Dermis microvascular lymphatic vessel endothelial cell (primary cell): ENCODE results near the gene CHD6. TPM values are rescaled to one million over a fixed set of nuclear protein-coding genes. Genes with fewer than 3 reads are reported as not detected.

Experiments used
- DNase-seq, 2 donors: peaks; one replicate each; pipeline versions ENCODE4 v3.0.0 to v3.0.0-alpha.2; 2010; ENCODE audit warnings: low read depth in 2 of 2
- total RNA-seq: library from RNA; depleted of rRNA; stranded (reverse); fragments of >200 nt; gene quantifications from 2 replicates; pipeline ENCODE4 v1.2.1, GENCODE V29; 2014

CHD6 gene
- total RNA-seq, 1 donor from 2014 or later: 15.7 TPM

GRCh38 chr20:41470362-41471095 is 147.6 kb downstream of the CHD6 start:
- no peak for DNase-seq

GRCh38 chr20:41469868-41470267 is 148.3 kb downstream of the CHD6 start:
- no peak for DNase-seq

- no peak for DNase-seq
Measured at GRCh38 chr20:41468994-41469600, 149.1 kb downstream of the CHD6 start.

- no peak for DNase-seq
Measured at GRCh38 chr20:41467690-41468089, 150.5 kb downstream of the CHD6 start.

- no peak for DNase-seq
Measured at GRCh38 chr20:41467220-41467619, 151.0 kb downstream of the CHD6 start.

- DNase-seq: no peak
Measured at GRCh38 chr20:41463567-41463966, 154.6 kb downstream of the CHD6 start.

GRCh38 chr20:41462372-41463161 is 155.6 kb downstream of the CHD6 start:
- no peak for DNase-seq

- no peak for DNase-seq
Measured at GRCh38 chr20:41458761-41459160, 159.4 kb downstream of the CHD6 start.

- DNase-seq: no peak
Measured at GRCh38 chr20:41457173-41457857, 160.9 kb downstream of the CHD6 start.

GRCh38 chr20:41456351-41456750 is 161.8 kb downstream of the CHD6 start:
- no peak for DNase-seq

- no peak for DNase-seq
Measured at GRCh38 chr20:41454250-41454649, 163.9 kb downstream of the CHD6 start.

GRCh38 chr20:41453010-41453950 is 164.9 kb downstream of the CHD6 start:
- DNase-seq: no peak

- no peak for DNase-seq
Measured at GRCh38 chr20:41452226-41452625, 166.0 kb downstream of the CHD6 start.

- DNase-seq: no peak
Measured at GRCh38 chr20:41447006-41447405, 171.2 kb downstream of the CHD6 start.

- DNase-seq: no peak
Measured at GRCh38 chr20:41446456-41446855, 171.7 kb downstream of the CHD6 start.

- no peak for DNase-seq
Measured at GRCh38 chr20:41444821-41445220, 173.4 kb downstream of the CHD6 start.

GRCh38 chr20:41443691-41444090 is 174.5 kb downstream of the CHD6 start:
- no peak for DNase-seq

GRCh38 chr20:41440882-41441281 is 177.3 kb downstream of the CHD6 start:
- DNase-seq: no peak

- no peak for DNase-seq
Measured at GRCh38 chr20:41437836-41438235, 180.3 kb downstream of the CHD6 start.

- DNase-seq: no peak
Measured at GRCh38 chr20:41436679-41437078, 181.5 kb downstream of the CHD6 start.

- DNase-seq: no peak
Measured at GRCh38 chr20:41433203-41433602, 185.0 kb downstream of the CHD6 start.
